GM21619 (cell line): ENCODE data around the gene WWC1.

Experiments used
- ATAC-seq: cut with Tn5 transposase; IDR thresholded peaks from one replicate; pipeline ENCODE4 v1.9.1; 2021; ENCODE audit not compliant: unreplicated experiment

WWC1 gene

DNA sequence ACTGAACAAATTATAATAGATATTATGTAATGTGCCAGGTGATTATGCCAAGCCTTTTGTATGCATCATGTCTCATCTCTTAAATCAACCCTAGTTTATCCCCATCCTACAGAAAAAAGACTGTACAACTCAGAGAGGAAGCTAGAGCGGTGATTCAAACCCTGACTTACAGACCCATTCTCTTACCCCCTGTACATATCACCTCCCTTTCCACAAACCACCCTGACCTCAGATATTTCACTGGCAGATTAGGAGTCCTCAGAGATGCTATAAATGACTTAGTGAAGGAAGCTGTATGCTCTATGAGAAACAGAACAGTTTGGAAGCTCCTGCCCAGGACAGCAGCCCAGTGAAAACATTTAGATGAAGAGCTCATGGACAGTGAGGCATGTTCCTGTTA lies 115.8 kb downstream of the WWC1 start:
- ATAC-seq: no peak

DNA sequence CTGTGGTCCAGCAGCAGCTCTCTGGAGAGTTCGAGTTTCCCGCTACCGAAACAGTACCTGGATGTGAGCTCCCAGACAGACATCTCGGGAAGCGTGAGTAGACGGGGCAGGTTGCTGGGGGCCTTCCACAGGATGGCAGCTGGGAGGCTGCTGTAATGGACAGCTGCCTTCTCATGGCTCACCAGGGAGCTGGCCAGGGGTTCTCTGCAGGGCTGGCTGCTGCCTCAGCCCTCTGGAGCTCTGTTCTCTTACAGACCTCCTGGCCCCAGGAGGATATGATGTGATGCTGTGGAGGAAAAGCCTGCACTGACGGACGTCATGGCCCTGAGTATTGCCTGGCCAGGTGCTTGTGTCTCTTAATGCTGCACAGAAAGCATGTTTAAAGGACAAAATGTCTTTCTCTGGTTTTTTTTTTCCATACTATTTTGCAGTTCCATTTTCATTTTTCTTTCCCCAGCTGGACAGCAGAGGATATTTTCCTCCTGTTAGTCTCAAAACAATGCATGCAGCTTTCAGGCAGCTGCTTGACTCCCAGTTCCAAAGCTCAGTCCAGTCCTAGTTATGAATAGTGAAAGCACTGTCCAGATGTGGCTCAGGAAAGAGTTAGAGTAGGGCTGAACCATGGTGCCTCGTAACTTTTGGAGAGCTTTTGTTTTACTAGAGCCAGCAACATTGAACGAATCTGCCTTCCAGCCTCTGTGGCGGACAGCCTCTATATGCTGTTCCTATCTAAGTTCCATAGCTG lies 117.3 kb downstream of the WWC1 start:
- ATAC-seq: no peak

DNA sequence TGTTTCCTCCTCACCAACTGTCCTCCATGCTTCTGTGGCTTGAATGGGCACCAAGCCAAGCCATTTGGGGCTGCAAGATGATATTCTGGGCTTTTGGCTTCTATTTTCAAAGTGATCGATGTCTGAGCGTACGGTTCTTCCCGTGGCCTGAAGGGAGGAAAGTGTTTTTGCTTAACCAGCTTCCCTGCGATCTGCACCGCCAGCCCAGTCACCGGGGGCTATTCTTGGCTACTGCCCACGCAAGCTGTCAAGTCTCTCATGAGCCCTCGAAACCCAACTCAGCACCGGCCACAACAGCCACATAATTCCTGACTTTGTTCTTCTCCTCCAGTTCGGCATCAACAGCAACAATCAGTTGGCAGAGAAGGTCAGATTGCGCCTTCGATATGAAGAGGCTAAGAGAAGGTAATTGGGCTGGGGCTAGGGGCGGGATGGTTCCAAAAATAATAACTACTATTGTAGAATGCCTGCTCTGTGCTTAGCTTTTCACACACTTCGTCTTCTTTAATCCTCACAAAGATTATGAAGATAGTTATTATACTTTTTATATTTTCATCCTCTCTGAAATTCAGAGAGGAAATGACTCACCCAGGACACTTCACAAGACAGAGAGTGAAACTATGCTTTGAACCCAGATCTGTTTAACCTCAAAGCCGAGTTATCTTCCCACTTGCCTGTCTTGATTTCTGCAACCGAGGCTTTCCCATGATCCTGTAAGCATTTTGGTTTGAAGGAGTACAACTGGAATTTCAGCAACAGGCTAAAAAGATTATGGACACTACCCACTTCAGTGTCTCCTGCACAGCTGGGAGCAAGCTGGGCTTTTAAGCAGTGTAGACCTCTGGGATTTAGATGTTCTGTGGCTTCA lies 118.4 kb downstream of the WWC1 start:
- ATAC-seq: peak; percentile 86

- no peak for ATAC-seq
Observed at GRCh38 chr5:168411871-168412270, 120.4 kb downstream of the WWC1 start.

DNA sequence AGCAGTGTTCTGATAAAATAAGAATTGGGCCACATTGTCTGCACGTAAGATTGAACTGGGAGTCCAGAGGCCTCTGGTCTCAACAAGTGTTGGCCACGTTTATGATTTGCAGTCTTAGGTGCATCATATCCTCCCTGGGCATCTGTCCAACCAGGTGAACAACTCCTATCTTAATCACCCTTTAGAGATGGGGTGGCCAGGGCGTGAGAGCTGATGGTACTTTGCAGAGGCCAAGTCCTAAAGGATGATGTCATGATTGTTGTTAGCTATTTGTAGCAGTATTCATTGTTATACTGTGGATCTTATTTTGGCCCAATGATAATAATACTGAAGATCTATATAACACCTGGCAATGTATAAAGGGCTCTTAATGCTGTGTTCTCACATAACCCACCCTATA lies 121.6 kb downstream of the WWC1 start:
- ATAC-seq: no peak

DNA sequence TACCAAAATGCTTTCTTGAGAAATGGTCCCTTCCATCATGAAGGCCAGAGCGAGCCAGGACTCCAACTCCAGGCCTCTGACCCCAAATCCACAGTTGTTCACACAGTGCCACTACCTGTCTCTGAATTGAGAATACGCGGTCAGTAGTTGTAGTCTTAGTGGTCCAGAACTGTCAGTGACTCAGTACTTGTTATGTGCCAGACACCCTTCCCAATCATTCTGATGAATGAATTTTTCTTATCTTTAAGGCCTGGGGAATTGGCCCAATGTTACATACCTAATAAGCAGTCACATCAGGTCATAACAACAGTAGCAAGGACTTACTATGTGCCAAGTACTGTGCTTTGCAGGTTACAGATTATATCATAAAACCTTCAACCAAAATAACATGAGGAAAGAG lies 122.2 kb downstream of the WWC1 start:
- ATAC-seq: no peak

DNA sequence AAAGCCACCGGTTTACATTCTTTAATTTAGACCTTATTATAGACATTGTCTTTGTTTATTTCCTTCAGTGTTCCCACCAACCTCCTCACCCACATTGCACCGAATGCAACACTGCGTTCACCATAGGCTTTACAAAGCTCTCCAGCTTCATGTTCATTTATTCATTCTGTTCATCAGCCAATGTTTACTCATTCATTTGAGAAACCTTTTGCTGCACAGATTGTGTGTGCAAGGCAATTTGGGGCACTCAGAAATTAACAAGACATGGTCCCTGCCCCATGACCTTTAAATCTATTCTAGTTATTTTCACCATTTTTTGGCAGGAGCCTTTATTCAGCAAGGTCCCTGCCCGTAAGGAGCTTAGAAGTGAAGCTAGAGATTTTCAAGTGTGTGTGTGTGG lies 124.0 kb downstream of the WWC1 start:
- no peak for ATAC-seq

- no peak for ATAC-seq
Observed at GRCh38 chr5:168415971-168416370, 124.5 kb downstream of the WWC1 start.

GRCh38 chr5:168417731-168418429 lies 126.4 kb downstream of the WWC1 start:
- no peak for ATAC-seq

GRCh38 chr5:168420461-168420860 lies 129.0 kb downstream of the WWC1 start:
- ATAC-seq: no peak

DNA sequence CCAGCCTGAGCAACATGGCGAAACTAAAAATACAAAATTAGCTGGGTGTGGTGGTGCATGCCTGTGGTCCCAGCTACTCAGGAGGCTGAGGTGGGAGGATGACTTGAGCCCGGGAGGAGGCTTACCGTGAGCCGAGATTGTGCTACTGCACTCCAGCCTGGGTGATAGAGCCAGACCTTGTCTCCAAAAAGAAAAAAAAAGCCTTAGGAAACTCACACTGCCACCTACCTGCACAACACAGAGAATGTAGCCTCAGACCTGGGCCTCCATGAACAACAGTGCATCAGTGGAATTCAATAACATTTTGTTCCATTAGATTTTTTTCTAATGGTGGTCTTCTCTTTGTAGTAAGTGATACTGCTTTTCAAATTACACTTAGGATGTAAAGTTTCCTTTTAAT lies 131.0 kb downstream of the WWC1 start:
- ATAC-seq: no peak

- ATAC-seq: no peak
Observed at GRCh38 chr5:168423478-168423877, 132.0 kb downstream of the WWC1 start.

DNA sequence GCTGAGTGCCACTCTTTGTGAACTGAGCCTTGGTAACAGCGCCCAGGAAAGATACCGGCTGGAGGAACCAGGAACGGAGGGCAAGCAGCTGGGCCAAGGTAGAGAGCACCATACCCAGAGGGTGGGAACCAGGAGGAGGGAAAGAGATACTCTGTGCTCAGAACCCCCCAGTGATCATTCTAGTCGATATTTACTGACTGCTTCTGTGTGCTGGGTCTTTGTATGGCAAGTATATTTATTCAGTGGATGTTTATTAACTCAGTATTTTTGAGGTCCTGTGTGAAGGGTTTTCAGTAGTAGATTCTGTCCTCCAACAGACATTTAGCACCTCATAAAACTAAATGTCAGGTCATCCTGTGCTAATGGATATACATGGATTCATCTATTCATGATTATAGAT lies 132.5 kb downstream of the WWC1 start:
- ATAC-seq: no peak

- no peak for ATAC-seq
Observed at GRCh38 chr5:168424594-168425323, 133.3 kb downstream of the WWC1 start.

GRCh38 chr5:168426007-168426863 lies 134.8 kb downstream of the WWC1 start:
- ATAC-seq: no peak

DNA sequence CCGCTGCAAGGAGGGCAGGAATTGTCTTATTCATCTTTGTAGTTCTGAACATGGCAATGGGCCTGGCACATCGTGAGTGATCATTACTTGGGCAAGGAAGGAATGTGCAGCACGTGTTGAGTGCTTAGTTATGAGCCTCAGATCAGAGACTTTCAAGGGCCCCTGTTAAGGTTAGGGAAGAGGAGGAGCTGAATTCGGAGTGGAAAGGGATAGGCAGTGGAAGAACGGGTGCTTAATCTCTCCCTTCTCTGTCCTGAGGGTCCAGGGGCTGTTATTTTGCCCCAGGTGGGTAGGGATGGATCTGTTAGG lies 135.4 kb downstream of the WWC1 start:
- ATAC-seq: no peak

DNA sequence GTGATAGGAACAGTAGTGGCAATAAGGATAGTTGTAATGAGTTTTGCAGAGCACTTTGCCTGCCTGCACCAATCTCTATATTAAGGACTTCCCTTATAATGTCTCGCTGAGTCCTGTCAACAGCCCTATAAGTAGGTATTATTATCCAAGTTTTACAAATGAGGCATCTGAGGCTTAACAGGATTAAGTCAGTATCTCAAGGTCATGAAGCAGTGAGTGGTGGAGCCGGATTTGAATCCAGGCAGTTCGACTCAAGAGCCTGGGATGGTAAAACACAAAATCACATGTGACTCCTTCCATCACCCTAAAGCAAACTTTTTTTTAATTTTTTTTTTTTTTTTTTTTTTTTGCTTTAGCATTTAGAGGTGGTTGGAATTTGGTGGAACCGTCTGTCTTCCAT lies 135.8 kb downstream of the WWC1 start:
- no peak for ATAC-seq

- no peak for ATAC-seq
Observed at GRCh38 chr5:168428552-168428951, 137.1 kb downstream of the WWC1 start.

DNA sequence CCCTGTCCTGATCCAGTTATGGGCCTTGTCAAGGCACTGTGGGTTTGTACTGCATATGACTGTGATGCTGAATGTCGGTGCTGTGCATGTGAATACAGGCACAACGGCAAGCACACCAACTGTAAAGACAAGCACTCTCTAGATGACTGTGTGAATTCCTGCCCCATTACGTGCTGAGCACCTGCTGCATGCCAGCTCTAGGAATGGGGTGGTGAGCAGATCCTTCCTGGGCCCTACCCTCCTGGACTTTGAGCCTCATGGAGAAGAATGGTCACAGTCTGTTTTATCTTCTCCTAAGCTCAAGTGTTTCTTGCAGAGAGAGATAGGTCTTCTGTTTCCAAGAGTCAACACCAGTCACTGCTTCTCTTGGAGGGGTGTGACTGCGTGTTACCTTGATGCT lies 138.9 kb downstream of the WWC1 start:
- ATAC-seq: no peak

DNA sequence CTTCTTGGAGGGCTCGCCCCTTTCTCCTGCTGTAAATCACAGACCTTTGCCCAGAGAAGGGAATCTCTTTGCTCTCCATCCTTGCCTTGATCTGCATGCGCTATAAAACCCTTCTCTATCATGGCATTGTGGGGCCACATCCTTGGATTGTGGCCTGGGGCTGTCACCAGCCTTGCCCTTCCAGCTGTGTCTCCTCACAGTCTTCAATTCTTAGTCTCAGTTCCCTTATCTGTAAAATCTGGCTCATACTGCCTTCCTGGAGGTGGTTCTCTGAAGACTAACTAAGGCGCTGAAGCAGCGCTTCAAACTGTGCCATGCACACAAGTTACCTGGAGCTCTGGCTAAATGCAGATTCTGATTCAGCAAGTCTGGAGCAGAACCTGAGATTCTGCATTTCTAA lies 141.5 kb downstream of the WWC1 start:
- ATAC-seq: no peak
